ENCODE data around the gene CACNA1S. TPM values are rescaled to one million over a fixed set of nuclear protein-coding genes. Genes with fewer than 3 reads are reported as not detected.

CACNA1S gene
- total RNA-seq, 1 donor from 2014 or later, result not detected

DNA sequence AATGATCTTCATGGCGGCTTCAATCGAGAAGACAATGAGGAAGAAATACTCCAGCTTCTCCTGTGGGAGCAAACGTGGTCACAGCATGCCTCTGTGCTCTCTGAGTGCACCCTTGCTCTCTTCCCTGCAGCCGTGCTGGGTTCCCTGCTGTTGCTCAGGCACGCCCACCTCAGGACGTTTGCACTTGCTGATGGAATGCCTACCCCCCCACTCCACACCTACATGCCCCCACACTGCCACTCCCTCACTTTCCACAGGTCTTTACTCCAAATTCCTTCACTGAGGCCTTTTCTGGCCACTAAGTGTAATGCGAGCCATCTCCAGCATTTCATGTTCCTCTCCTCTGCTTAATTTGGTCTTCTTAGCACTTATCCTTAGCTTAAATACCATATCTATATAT is 18.3 kb downstream of the CACNA1S start:
- H3K36me3 Mint-ChIP-seq (ENCODE audit: low read depth), result no peaks in the 10 kb centered on the region
- H3K4me3 Mint-ChIP-seq, result no peak overlapping the region
- H3K9me3 Mint-ChIP-seq, result no peaks in the 10 kb centered on the region
- intact Hi-C loops (cut with micrococcal nuclease), result loop anchor here (5.0 kb wide), 1 partner anchor 1213 kb away; no protein-coding TSS in a partner anchor
- no peak for DNase-seq (ENCODE audit: low spot score)
- H3K27ac Mint-ChIP-seq, result no peak overlapping the region
- H3K4me1 Mint-ChIP-seq (ENCODE audit: low read depth), result no peaks in the 10 kb centered on the region
- H3K27me3 Mint-ChIP-seq (ENCODE audit: insufficient read depth), result peaks cover 22% of the 10 kb centered on the region

DNA sequence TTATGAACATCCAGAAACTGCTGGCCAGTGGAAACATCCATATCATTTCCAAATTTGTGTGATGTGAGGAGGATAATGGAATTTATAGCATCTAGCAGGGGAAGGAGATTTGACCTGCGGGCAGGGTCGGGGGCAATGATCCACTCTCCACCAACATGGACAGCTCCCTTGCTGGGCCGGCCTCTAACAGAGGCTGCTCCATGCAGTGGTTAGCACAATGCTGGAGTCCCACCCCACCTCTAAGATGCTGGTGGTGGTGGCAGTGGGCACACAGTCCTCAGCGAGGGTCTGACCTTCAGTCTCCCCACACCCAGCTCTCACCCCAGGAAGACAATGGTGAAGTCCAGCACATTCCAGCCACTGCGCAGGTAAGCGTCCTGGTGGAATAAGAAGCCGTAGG is 18.7 kb downstream of the CACNA1S start:
- no peak overlapping the region for H3K27ac Mint-ChIP-seq
- H3K4me3 Mint-ChIP-seq, result no peak overlapping the region
- H3K9me3 Mint-ChIP-seq, result no peaks in the 10 kb centered on the region
- H3K27me3 Mint-ChIP-seq (ENCODE audit: insufficient read depth), result peaks cover 22% of the 10 kb centered on the region
- DNase-seq (ENCODE audit: low spot score), result no peak
- H3K4me1 Mint-ChIP-seq (ENCODE audit: low read depth), result no peaks in the 10 kb centered on the region
- intact Hi-C loops (cut with micrococcal nuclease), result loop anchor here (5.0 kb wide), 1 partner anchor 1214 kb away; no protein-coding TSS in a partner anchor
- H3K36me3 Mint-ChIP-seq (ENCODE audit: low read depth), result no peaks in the 10 kb centered on the region

DNA sequence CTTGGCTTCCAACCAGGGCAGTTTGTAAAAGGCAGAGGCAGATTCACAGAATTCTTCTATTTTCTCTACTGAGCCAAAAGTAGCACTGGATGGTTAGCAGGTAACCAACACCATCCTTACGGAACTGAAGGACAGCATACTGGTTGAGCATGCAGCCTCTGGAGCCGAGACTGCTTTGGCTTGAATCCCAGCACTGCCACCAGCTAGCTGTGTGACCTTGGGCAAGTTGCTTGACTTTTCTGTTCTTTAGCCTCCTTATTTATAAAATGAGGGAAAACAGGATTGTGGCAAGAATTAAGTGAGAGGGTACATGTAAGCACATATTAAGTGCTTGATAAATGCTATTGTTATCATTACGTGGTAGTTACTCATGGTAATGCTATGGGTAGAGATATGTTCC is 19.5 kb downstream of the CACNA1S start:
- Mint-ChIP-seq H3K4me3 (no peak overlapping the region), H3K27ac (no peak overlapping the region), H3K27me3 (ENCODE audit: insufficient read depth) (peaks cover 19% of the 10 kb centered on the region), H3K4me1 (ENCODE audit: low read depth) (no peaks in the 10 kb centered on the region), H3K9me3 (no peaks in the 10 kb centered on the region), H3K36me3 (ENCODE audit: low read depth) (no peaks in the 10 kb centered on the region)
- no peak for DNase-seq (ENCODE audit: low spot score)
- intact Hi-C loops (cut with micrococcal nuclease), result loop anchor here (5.0 kb wide), 1 partner anchor 1215 kb away; no protein-coding TSS in a partner anchor

DNA sequence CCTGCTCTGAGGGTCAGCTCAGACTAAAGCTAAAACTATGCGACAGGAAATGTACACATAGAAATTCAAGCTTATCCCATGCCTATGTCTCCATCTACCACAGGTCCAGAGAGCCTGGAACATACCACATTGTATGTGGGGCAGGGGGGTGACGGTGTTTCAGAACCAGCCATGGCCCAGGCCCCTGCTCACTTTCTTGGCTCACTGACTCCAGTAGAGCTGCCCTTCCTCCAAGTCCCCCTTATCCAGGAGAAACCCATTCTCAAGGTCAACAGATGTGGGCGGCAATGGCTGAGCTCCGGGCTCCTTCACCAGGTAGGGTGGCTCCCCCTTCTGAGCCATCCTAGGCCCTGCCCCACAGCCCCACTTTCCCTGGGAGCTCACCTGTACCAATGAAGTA is 21.0 kb downstream of the CACNA1S start:
- intact Hi-C loops (cut with micrococcal nuclease), result loop anchor here (5.0 kb wide), 1 partner anchor 1216 kb away; no protein-coding TSS in a partner anchor
- DNase-seq (ENCODE audit: low spot score), result no peak
- H3K9me3 Mint-ChIP-seq, result no peaks in the 10 kb centered on the region
- H3K4me1 Mint-ChIP-seq (ENCODE audit: low read depth), result no peaks in the 10 kb centered on the region
- no peaks in the 10 kb centered on the region for H3K36me3 Mint-ChIP-seq (ENCODE audit: low read depth)
- H3K27ac Mint-ChIP-seq, result no peak overlapping the region
- H3K27me3 Mint-ChIP-seq (ENCODE audit: insufficient read depth), result peaks cover 16% of the 10 kb centered on the region
- H3K4me3 Mint-ChIP-seq, result no peak overlapping the region

DNA sequence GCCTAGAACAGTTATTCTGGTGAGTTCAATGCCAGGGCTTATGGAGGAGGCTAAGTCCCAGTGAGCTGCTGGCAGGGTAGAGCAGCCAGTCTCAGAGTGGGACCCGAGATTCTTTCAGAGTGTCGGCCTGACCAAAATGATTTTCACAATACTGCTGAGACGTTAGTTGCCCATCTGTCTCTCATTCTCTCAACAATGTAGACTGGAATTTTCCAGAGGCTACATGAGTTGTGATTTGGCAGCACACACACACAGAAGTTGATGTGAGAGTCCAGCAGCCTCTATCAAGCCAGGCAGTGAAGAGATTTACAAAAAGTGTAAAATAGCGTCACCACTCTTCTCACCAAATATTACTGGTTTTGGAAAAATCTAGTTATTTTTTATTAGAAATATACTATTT is 21.7 kb downstream of the CACNA1S start:
- H3K36me3 Mint-ChIP-seq (ENCODE audit: low read depth), result no peaks in the 10 kb centered on the region
- DNase-seq (ENCODE audit: low spot score), result no peak
- no peak overlapping the region for H3K27ac Mint-ChIP-seq
- intact Hi-C loops (cut with micrococcal nuclease), result loop anchor here (5.0 kb wide), 1 partner anchor 1217 kb away; no protein-coding TSS in a partner anchor
- H3K4me1 Mint-ChIP-seq (ENCODE audit: low read depth), result no peaks in the 10 kb centered on the region
- H3K4me3 Mint-ChIP-seq, result no peak overlapping the region
- H3K27me3 Mint-ChIP-seq (ENCODE audit: insufficient read depth), result peaks cover 17% of the 10 kb centered on the region
- no peaks in the 10 kb centered on the region for H3K9me3 Mint-ChIP-seq

DNA sequence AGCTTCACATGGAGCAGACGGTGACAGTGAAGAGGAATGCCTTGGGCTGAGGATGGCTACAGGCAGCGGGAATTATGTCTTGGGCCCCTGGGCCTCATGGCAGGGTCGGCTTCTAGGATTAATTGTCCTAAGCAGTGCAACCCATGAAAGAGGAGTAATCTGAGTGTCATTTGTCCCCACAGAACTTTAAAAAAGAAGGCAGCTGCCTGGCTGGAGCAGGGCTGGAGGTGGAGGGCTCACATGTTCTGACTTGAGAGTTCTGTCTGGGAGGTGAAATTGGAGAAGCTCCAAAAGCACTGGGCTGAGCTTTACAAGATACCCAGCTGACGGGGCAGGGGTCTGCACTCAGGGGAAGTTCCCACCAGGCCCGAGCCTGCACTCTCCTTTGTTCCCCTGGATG is 22.6 kb downstream of the CACNA1S start:
- H3K27me3 Mint-ChIP-seq (ENCODE audit: insufficient read depth), result peaks cover 15% of the 10 kb centered on the region
- no peaks in the 10 kb centered on the region for H3K4me1 Mint-ChIP-seq (ENCODE audit: low read depth)
- H3K36me3 Mint-ChIP-seq (ENCODE audit: low read depth), result no peaks in the 10 kb centered on the region
- intact Hi-C loops (cut with micrococcal nuclease), result no loop called here
- no peaks in the 10 kb centered on the region for H3K9me3 Mint-ChIP-seq
- no peak for DNase-seq (ENCODE audit: low spot score)
- no peak overlapping the region for H3K4me3 Mint-ChIP-seq
- H3K27ac Mint-ChIP-seq, result no peak overlapping the region

DNA sequence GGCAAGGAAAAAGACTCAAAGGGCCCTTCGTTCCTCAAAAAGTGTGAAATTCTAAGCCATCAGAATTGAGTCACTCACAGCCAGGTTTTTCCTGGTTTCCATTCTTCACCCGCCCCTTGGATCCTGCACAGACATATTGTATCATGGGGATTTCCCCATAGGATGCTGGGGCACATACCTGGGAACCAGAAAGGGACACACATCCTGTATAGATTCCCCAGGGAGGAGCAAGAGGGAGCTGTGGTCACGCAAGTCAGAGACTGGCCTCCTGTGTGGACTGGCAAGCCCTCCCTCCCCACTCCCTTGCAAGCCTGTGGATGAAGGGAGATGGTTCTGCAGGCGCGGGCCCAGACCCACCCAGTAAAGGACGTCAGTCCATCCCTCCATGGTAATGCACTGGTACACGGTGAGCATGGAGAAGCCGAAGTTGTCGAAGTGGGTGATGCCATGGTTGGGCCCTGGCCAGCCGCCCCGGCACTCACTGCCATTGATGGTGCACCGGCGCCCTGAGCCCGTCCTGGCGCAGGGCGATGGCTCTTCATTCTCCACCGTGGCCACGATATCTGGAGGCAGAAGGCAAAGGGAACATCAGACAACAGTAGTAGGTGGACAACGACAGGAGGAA is 23.2 kb downstream of the CACNA1S start:
- no peak for DNase-seq (ENCODE audit: low spot score)
- Mint-ChIP-seq H3K9me3 (no peaks in the 10 kb centered on the region), H3K4me1 (ENCODE audit: low read depth) (no peaks in the 10 kb centered on the region), H3K36me3 (ENCODE audit: low read depth) (no peaks in the 10 kb centered on the region), H3K4me3 (no peak overlapping the region), H3K27ac (no peak overlapping the region), H3K27me3 (ENCODE audit: insufficient read depth) (peaks cover 17% of the 10 kb centered on the region)
- intact Hi-C loops (cut with micrococcal nuclease), result no loop called here

DNA sequence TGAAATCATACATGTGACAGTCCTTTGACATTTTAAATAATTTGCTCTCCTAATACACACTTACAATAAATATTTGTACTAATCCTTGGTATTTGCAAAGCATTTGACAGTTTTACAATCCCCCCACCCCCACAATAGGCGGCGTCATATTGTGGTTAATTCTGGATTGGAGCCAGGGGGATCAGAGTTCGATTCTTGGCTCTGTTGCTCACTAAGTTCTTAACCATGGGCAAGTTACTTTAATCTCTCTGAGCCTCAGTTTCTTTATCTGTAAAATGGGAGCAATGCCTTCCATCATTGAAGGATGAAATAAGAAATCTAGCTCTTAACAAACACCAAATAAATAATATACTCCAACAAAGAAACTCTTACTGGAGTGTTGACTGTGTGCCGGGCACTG is 23.8 kb downstream of the CACNA1S start:
- intact Hi-C loops (cut with micrococcal nuclease), result no loop called here

DNA sequence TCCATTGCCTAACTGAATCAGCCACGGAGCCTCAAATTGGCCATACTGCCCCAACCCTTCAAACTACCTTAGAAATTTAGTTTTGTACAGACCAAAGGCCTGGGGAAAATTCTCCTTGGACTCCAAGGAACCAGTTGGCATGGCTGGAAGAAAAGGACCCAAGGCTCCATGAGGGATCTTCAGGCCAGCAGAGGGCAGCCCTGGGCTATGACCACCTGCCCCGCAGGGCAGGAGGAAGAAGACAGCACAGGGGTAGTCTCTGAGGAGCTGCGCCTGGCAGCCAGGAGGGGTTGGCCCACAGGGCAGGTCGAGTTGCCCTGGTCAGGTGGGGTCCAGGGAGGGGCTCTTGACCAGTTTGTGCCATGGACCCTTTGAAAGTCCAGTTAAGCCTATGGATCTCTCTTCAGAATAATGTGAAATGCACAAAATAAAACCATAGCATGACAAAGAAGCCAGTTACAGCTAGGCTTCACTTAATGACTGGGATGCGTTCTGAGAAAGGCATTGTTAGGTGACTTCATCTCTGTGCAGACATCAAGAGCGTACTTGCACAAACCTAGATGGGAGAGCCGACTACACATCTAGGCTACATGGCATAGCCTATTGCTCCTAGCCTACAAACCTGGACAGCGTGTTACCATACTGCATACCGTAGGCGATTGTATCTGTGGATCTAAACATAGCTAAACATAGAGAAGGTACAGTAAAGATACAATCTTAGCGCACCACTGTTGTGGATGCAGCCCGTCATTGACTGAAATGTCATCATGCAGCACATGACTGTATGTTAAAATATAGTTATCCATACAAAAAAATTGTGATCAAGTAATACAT is 26.1 kb downstream of the CACNA1S start:
- no peak for DNase-seq (ENCODE audit: low spot score)
- Mint-ChIP-seq H3K4me3 (no peak overlapping the region), H3K36me3 (ENCODE audit: low read depth) (no peaks in the 10 kb centered on the region), H3K27ac (no peak overlapping the region), H3K4me1 (ENCODE audit: low read depth) (no peaks in the 10 kb centered on the region), H3K9me3 (no peaks in the 10 kb centered on the region), H3K27me3 (ENCODE audit: insufficient read depth) (peaks cover 12% of the 10 kb centered on the region)
- intact Hi-C loops (cut with micrococcal nuclease), result loop anchor here (1.0 kb wide), 2 partner anchors 28 to 33 kb away; no protein-coding TSS in a partner anchor

More for the DNA sequence above, 23.8 kb downstream of the CACNA1S start:
- H3K4me1 Mint-ChIP-seq (ENCODE audit: low read depth), result no peaks in the 10 kb centered on the region
- no peak overlapping the region for H3K27ac Mint-ChIP-seq
- no peak overlapping the region for H3K4me3 Mint-ChIP-seq
- H3K27me3 Mint-ChIP-seq (ENCODE audit: insufficient read depth), result peaks cover 17% of the 10 kb centered on the region
- no peaks in the 10 kb centered on the region for H3K9me3 Mint-ChIP-seq
- DNase-seq (ENCODE audit: low spot score), result no peak
- H3K36me3 Mint-ChIP-seq (ENCODE audit: low read depth), result no peaks in the 10 kb centered on the region

DNA sequence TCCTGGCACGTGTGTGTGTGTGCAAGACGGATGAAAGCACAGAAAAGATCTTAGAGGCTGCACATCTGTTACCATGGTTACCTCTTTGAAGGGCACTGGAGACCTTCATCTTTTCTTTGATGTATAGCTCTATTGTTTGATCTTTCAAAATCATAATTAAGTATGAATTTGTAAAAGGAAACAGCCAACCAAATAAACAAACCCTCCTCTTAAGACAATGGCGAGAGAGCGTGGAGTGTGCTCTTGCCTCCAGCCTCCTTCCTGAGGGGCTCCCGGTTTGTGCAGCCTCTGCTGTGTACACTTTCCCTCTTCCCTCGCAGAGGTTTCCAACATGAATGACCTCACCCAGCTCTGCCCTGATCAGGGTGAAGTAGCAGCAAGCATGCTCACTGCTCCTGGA is 27.9 kb downstream of the CACNA1S start:
- peaks cover 14% of the 10 kb centered on the region for H3K27me3 Mint-ChIP-seq (ENCODE audit: insufficient read depth)

DNA sequence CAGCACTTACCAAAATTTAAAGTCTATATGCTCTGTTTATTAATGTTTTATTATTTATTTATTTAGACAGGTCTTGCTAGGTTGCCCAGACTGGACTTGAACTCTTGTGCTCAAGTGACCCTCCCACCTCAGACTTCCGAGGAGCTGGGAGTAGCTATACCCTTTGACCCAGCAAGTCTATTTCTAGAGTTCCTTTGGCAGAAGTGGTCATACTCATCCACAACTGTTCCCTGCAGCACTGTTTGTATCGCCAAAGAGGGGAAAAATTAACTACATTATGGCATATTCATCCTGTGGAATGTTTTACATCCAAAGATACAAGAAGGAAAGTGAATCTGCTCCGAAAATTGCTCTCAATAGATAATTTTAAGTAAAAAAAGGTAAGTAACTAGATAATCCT is 28.5 kb downstream of the CACNA1S start:
- intact Hi-C loops (cut with micrococcal nuclease), result no loop called here
- no peak overlapping the region for H3K4me3 Mint-ChIP-seq

More for the DNA sequence above, 27.9 kb downstream of the CACNA1S start:
- no peaks in the 10 kb centered on the region for H3K36me3 Mint-ChIP-seq (ENCODE audit: low read depth)
- H3K9me3 Mint-ChIP-seq, result no peaks in the 10 kb centered on the region
- intact Hi-C loops (cut with micrococcal nuclease), result no loop called here
- no peaks in the 10 kb centered on the region for H3K4me1 Mint-ChIP-seq (ENCODE audit: low read depth)
- no peak overlapping the region for H3K27ac Mint-ChIP-seq
- no peak overlapping the region for H3K4me3 Mint-ChIP-seq
- no peak for DNase-seq (ENCODE audit: low spot score)

DNA sequence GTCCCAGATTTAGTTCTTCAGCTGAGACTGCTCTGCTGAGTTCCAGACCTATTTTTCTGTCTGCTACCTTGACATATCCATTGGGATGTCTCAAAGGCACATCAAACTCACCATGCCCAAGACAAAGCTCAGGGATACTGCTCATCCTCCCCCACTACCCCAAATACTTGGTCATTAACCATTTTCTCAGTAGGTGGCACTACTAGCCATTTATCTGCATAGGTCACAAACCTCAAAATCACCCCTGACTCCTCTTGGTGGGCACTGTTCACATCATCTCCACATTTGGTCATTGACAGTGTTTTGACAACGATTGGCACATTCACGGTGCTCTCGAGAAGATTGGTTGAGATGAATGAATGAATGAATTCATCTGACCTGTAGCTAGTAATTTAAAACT is 32.1 kb downstream of the CACNA1S start:
- intact Hi-C loops (cut with micrococcal nuclease), result no loop called here
- no peak overlapping the region for H3K27ac Mint-ChIP-seq

More for the DNA sequence above, 28.5 kb downstream of the CACNA1S start:
- H3K36me3 Mint-ChIP-seq (ENCODE audit: low read depth), result no peaks in the 10 kb centered on the region
- peaks cover 14% of the 10 kb centered on the region for H3K27me3 Mint-ChIP-seq (ENCODE audit: insufficient read depth)
- no peaks in the 10 kb centered on the region for H3K9me3 Mint-ChIP-seq
- DNase-seq (ENCODE audit: low spot score), result no peak
- H3K4me1 Mint-ChIP-seq (ENCODE audit: low read depth), result no peaks in the 10 kb centered on the region
- H3K27ac Mint-ChIP-seq, result no peak overlapping the region

DNA sequence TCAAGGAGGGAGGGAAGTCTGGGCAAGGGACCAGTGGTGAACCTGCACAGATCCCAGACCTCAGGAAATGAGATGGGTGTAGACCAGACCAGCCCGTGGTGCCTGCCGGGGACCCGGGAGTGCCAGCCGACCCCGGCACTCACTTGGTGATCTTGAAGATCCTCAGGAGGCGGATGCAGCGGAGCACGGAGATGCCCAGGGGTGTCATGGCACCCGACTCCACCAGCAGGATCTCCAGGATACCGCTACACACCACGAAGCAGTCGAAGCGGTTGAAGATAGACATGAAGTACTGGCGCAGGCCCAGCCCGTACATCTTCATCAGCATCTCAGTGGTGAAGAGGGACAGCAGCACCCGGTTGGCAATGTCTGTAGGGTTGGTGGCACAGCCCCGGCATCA is 34.5 kb downstream of the CACNA1S start:
- Mint-ChIP-seq H3K36me3 (ENCODE audit: low read depth) (no peaks in the 10 kb centered on the region), H3K27me3 (ENCODE audit: insufficient read depth) (peaks cover 12% of the 10 kb centered on the region), H3K4me3 (no peak overlapping the region), H3K9me3 (no peaks in the 10 kb centered on the region), H3K27ac (no peak overlapping the region), H3K4me1 (ENCODE audit: low read depth) (no peaks in the 10 kb centered on the region)
- no peak for DNase-seq (ENCODE audit: low spot score)
- intact Hi-C loops (cut with micrococcal nuclease), result no loop called here

More for the DNA sequence above, 32.1 kb downstream of the CACNA1S start:
- Mint-ChIP-seq H3K4me1 (ENCODE audit: low read depth) (no peaks in the 10 kb centered on the region), H3K36me3 (ENCODE audit: low read depth) (no peaks in the 10 kb centered on the region), H3K9me3 (no peaks in the 10 kb centered on the region), H3K4me3 (no peak overlapping the region), H3K27me3 (ENCODE audit: insufficient read depth) (peaks cover 14% of the 10 kb centered on the region)
- no peak for DNase-seq (ENCODE audit: low spot score)

Measured in activated T-helper 1 cell treated with anti-CD3 and anti-CD28 coated beads, Interleukin-12 subunit alpha, Interleukin-12 subunit beta, Interleukin-2, Interleukin-4 antibody, amounts not matched to agents 30 ng/mL and 10 ng/mL and 1 ng/mL, durations not matched to agents 14 hours and 24 hours and 36 hours (primary cell).